Measurements from ENCODE around the gene SLC12A7. TPM values are rescaled to one million over a fixed set of nuclear protein-coding genes. Genes with fewer than 3 reads are reported as not detected.

The SLC12A7 gene
- total and polyA plus RNA-seq, 10 donors, result 8.6 to 120 (median 52.3) TPM

- Histone ChIP-seq H3K27me3 (replicated peaks in 1 of 7) (peaks cover 0 to 70% (median 0%) of the 10 kb centered on the region in 7 donors), H3K9me3 (no peaks in the 10 kb centered on the region), H3K36me3 (no peaks in the 10 kb centered on the region), H3K4me1 (peaks cover 38 to 74% (median 66%) of the 10 kb centered on the region in 6 donors), H3K4me3 (peak overlapping the region in 7 of 8 donors; percentile 67 to 93 (median 83)), H3K27ac (peak overlapping the region; percentile 87 to 94 (median 92))
- intact Hi-C loops (cut with DNase I; ENCODE audit: low total_unique reads), result no loop called here
- DNase-seq, result no peak
- TF ChIP-seq POLR2A (IDR thresholded peaks at IDR 0.05) (no peak), CTCF (IDR thresholded peaks at IDR 0.05 in 8 of 11, conservative IDR thresholded peaks at IDR 0.05 in 3 of 11) (no peak), POLR2AphosphoS5 (IDR thresholded peaks at IDR 0.05) (no peak)
- 69 to 91% (median 81%) methylated on average over 23 to 26 of the region's 26 CpGs for WGBS, 5 donors
Observed at GRCh38 chr5:1109542-1110306, 2.1 kb downstream of the SLC12A7 start.

GRCh38 chr5:1108865-1109174 is 3.0 kb downstream of the SLC12A7 start:
- WGBS, 5 donors, result 28 to 39% (median 31%) methylated on average over 8 to 11 of the region's 11 CpGs
- H3K4me1 ChIP-seq, result peaks cover 47 to 83% (median 75%) of the 10 kb centered on the region in 6 donors
- intact Hi-C loops (cut with DNase I; ENCODE audit: low total_unique reads), result no loop called here
- peak overlapping the region in 7 of 8 donors; percentile 54 to 94 (median 92) for H3K27ac ChIP-seq
- H3K9me3 ChIP-seq, result no peaks in the 10 kb centered on the region
- TF ChIP-seq CTCF (IDR thresholded peaks at IDR 0.05 in 8 of 11, conservative IDR thresholded peaks at IDR 0.05 in 3 of 11) (no peak), POLR2A (IDR thresholded peaks at IDR 0.05) (no peak), POLR2AphosphoS5 (IDR thresholded peaks at IDR 0.05) (no peak)
- no peak for DNase-seq
- peak overlapping the region in 5 of 8 donors; percentile 19 to 93 (median 81) for H3K4me3 ChIP-seq
- peaks cover 0 to 75% (median 0%) of the 10 kb centered on the region in 7 donors for H3K27me3 ChIP-seq (replicated peaks in 1 of 7)
- no peaks in the 10 kb centered on the region for H3K36me3 ChIP-seq

- no peak for DNase-seq
- intact Hi-C loops (cut with DNase I; ENCODE audit: low total_unique reads), result no loop called here
- Histone ChIP-seq H3K36me3 (no peaks in the 10 kb centered on the region), H3K4me1 (peaks cover 52 to 89% (median 81%) of the 10 kb centered on the region in 6 donors), H3K9me3 (no peaks in the 10 kb centered on the region), H3K27ac (peak overlapping the region in 7 of 8 donors; percentile 54 to 94 (median 92)), H3K4me3 (peak overlapping the region in 5 of 8 donors; percentile 19 to 93 (median 81)), H3K27me3 (replicated peaks in 1 of 7) (peaks cover 0 to 72% (median 0%) of the 10 kb centered on the region in 7 donors)
- 28 to 47% (median 41%) methylated on average over 28 to 39 of the region's 39 CpGs for WGBS, 5 donors
- TF ChIP-seq POLR2AphosphoS5 (IDR thresholded peaks at IDR 0.05), result peak; percentile 5 to 64 (median 37)
- TF ChIP-seq CTCF (IDR thresholded peaks at IDR 0.05 in 8 of 11, conservative IDR thresholded peaks at IDR 0.05 in 3 of 11), result no peak
Observed at GRCh38 chr5:1108023-1108864, 3.6 kb downstream of the SLC12A7 start.

All from spleen (tissue), 11 donors.